ENCODE results near the gene HLA-DRB5.
"Not testable (repeated sequence)": the region's sequence is repeated elsewhere in the genome, so short reads cannot be mapped to it uniquely, and the experiment has no call there.

HLA-DRB5 gene

DNA sequence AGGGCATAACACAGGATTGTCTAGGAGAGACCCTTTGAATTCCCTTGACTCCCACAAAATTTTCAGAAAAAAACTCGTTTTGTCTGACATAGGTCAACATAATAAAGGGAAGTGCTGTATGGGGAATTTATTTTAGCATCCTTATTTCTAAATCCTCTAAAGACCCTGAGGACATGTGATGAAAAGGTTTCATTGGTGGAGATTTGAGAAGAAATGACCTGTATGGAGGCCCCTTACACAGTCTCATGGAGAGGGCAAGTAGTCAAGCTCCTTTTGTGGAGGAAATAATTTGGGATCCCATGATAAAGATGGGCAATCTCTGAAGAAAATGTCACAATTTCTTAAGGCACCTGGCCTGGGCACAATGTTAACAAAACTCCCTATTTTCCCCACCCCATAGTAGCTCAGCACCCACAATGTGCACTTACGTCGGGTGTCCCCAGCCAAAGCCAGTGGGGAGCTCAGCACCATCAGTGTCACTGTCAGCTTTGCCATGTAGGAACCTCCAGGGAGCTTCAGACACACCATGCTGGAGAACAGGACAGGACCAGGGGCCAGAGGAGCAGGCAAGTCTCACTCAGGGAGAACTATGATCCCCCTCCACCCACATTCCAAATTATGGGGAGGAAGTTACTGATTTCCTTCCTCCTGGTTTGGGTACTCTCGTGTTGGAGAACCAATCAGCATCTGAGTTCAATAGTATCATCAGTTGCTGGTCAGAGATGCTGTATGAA, at the start of gene HLA-DRB5:
Gene HLA-DRB5 (minus strand): TSS at position 591 of the 734 bp plus-strand sequence. CDS start 63 bp downstream, at position 528.
- peak within 1 kb of the TSS; percentile 76 for H3K4me3 ChIP-seq (ENCODE audit: low read length)
- no peak for TF ChIP-seq ZNF274 (IDR thresholded peaks at IDR 0.05; ENCODE audit: low read depth, low read length)

DNA sequence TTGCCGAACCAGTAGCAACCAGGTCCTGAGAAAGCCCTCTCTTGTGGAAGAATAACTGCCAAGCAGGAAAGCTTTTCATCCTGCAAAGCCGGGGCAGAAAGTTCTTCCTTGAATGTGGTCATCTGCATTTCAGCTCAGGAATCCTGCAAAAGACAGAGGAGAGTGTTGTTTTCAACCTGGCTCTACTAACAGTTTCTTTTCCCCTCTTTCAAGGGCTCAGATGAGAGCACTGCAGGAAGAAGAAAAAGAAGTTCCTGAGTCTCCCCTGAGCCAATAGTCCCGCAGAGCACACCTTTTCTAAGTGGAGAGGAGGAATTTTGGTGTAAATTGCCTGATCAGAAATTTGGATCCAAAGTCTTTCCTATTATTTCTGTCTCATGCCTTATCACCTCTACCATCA, 48.9 kb upstream of the HLA-DRB5 start:
- TF ChIP-seq ZNF274 (IDR thresholded peaks at IDR 0.05; ENCODE audit: low read depth, low read length), result no peak

DNA sequence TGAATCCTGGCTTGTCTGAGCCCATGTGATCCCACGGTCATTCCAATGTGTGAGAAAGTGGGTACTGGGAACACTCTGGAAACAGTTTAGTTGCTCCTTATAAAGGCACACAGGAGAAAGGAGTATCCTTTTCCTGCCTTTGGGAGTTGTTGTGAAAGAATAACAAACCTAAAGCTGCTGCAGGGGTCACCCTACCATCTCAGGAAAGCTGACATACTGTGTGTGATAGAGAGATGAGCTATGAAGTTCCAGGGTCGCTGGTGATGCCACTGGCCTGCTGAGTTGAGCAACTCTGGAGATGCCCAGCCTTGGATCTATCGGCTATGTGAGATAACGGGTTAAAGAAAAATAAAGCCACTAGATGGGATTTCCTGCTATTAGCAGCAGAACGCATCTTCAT, 47.4 kb upstream of the HLA-DRB5 start:
- H3K4me3 ChIP-seq (ENCODE audit: low read length), result not testable (repeated sequence)

More for the DNA sequence above, 48.9 kb upstream of the HLA-DRB5 start:
- H3K4me3 ChIP-seq (ENCODE audit: low read length), result no peak overlapping the region

DNA sequence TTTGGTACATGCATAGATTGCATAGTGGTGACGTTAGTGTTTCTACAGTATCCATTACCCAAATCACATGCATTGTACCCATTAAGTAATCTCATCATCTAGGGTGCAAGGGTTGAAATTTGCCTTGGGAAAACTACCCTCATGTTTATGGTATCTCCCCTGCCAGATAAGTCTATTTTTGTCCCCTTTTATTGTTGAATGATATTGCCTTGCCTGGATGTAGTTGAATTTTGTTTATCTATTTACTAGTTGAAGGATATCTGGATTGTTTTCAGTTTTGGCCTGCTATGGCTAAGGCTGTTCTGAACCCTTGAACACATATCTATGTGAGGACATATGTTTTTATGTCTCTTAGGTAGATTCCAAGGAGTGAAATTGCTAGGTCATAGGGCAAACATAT, 46.2 kb upstream of the HLA-DRB5 start:
- TF ChIP-seq ZNF274 (IDR thresholded peaks at IDR 0.05; ENCODE audit: low read depth, low read length), result no peak
- no peak overlapping the region for H3K4me3 ChIP-seq (ENCODE audit: low read length)

DNA sequence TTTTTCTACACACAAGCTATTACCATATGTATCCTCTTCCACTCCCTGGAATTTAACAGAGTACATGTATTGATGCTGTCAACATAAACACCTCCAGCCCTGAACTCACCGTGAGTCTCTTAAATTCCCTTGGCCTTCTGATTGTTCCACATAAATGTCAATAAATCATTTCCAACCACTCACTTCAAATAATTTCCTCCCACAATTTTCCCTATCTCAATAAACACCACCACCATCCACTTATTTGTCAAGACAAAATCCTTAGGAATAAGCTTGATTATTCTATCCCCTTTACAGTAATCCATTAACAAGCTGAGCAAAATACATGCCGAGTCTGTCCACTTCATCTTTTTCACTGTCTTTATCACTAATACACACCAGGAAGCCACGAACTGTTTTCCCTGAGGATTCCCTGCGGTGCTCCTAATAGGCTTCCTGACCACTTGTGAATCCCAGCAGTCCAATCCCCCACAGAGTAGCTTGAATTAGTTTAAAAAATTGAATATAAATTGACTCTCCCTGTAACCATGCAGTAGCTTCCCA, 40.3 kb upstream of the HLA-DRB5 start:
- H3K4me3 ChIP-seq (ENCODE audit: low read length), result no peak overlapping the region
- no peak for TF ChIP-seq ZNF274 (IDR thresholded peaks at IDR 0.05; ENCODE audit: low read depth, low read length)

DNA sequence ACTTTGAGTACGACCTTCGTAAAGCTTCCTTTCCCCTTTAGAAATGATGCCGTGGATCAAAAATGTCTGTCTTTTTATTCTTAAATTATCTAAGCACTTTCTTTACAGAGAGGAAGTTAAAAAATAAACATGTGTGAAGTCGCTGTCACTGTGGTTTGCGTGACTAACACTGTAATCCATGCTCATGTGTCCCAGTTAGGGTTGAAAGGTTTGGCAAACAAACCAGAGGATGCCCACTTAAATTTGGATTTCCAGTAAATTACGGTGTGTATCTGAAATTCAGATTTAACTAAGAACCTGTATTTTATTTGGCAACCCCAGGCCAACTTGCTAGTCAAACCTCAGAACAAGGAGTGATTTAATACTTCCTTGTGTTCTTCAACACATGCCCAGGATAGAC, 38.5 kb upstream of the HLA-DRB5 start:
- no peak overlapping the region for H3K4me3 ChIP-seq (ENCODE audit: low read length)
- no peak for TF ChIP-seq ZNF274 (IDR thresholded peaks at IDR 0.05; ENCODE audit: low read depth, low read length)

DNA sequence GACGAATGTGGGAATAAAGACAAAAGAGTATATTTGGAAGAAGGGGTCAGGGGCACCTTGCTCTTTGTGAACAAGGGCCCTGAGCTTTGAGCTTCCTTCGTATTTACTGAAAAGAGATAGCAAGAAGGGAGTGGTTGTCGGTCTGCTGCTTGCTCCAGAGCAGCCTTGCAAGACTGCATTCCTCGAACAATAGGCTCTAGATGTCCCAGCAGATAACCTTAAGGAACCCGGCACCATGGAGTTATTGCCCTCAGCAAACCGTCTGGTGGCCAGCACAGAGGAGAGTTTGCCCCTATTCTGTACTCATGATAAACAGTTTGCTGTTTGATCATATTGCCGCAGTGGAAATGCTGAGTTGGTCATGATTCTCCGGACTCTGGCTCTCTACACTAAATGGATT, 36.9 kb upstream of the HLA-DRB5 start:
- H3K4me3 ChIP-seq (ENCODE audit: low read length), result no peak overlapping the region
- no peak for TF ChIP-seq ZNF274 (IDR thresholded peaks at IDR 0.05; ENCODE audit: low read depth, low read length)

DNA sequence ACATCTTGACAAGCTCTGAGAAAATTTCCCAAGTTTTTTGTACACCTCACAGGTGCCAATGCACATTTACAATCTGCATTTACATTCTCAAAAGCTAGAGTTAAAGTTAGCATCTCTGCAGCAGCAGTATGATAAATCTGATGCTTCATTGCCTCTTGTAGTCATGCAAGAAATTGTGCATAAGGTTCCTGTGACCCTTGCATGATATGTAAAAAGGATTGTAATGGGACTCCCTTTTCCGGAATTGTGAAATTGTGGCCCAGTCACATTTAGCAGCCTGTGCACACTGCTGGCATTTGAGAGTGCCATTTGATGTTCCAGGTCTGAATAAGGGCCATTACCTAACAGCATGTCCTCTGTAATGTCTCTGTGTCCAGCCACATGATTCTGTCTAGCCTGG, 35.4 kb upstream of the HLA-DRB5 start:
- H3K4me3 ChIP-seq (ENCODE audit: low read length), result no peak overlapping the region
- TF ChIP-seq ZNF274 (IDR thresholded peaks at IDR 0.05; ENCODE audit: low read depth, low read length), result no peak

DNA sequence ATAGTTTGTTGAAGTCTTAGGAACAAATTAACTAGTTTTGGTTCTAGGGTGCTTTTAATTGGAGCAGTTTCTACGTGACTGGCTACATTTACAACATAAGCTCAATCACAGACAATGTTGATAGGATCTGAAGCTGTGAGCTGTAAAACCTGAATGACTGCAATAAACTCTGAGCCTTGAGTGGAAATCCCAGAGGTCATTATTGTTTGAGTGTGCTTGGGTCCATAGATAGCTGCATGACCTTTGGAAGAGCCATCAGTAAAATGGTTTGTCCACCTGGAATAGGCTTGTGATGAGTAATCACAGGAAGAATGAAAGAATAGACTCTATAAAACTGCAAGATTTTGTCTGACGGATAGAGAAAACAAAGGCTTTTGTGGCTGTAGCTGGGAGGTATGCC, 32.9 kb upstream of the HLA-DRB5 start:
- no peak for TF ChIP-seq ZNF274 (IDR thresholded peaks at IDR 0.05; ENCODE audit: low read depth, low read length)
- H3K4me3 ChIP-seq (ENCODE audit: low read length), result no peak overlapping the region

DNA sequence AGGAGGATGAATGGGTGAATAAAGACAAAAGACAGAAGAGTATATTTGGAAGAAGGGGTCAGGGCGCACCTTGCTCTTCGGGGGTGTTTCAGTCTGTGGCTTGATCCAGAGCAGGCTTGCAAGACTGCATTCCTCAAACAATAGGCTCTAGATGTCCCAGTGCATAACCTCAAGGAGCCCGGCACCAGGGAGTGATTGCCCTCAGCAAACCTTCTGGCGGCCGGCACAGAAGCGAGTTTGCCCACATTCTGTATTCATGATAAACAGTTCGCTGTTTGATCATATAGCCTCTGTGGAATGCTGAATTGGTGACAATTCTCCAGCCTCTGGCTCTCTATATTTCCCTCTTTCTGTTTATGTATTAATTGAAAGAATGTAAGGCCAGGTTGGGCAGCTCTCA, 29.7 kb upstream of the HLA-DRB5 start:
- no peak for TF ChIP-seq ZNF274 (IDR thresholded peaks at IDR 0.05; ENCODE audit: low read depth, low read length)
- H3K4me3 ChIP-seq (ENCODE audit: low read length), result no peak overlapping the region

DNA sequence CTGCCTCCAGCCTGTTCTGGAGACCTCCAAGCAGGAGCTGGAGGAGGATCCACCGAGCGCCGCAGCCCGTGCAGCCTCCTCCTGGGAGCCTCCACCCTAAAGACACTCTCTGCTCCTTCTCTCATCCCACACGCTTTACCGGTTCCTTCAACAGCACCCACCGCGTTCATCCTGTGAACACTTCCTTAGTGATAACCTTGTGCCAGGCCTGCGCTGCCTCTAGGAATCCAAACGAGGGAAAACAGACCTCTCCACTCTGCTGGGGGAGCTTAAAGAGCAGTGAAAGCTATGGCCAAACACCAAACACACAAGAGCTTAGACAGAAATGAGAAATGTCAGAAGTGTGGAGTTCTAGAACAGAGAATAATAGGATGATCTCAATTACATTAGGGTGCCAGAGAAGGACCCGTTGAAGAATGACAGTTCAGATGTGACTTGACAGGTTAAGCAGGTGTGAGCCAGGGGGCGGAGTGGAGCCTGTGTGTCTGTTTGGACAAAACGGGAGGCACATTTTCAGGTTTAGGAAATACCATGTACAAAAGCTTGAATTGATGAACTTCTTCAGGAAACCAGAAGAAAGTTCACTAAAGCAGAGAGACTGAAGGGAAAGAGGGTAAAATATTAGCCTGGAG, 28.5 kb upstream of the HLA-DRB5 start:
- no peak for TF ChIP-seq ZNF274 (IDR thresholded peaks at IDR 0.05; ENCODE audit: low read depth, low read length)
- no peak overlapping the region for H3K4me3 ChIP-seq (ENCODE audit: low read length)

DNA sequence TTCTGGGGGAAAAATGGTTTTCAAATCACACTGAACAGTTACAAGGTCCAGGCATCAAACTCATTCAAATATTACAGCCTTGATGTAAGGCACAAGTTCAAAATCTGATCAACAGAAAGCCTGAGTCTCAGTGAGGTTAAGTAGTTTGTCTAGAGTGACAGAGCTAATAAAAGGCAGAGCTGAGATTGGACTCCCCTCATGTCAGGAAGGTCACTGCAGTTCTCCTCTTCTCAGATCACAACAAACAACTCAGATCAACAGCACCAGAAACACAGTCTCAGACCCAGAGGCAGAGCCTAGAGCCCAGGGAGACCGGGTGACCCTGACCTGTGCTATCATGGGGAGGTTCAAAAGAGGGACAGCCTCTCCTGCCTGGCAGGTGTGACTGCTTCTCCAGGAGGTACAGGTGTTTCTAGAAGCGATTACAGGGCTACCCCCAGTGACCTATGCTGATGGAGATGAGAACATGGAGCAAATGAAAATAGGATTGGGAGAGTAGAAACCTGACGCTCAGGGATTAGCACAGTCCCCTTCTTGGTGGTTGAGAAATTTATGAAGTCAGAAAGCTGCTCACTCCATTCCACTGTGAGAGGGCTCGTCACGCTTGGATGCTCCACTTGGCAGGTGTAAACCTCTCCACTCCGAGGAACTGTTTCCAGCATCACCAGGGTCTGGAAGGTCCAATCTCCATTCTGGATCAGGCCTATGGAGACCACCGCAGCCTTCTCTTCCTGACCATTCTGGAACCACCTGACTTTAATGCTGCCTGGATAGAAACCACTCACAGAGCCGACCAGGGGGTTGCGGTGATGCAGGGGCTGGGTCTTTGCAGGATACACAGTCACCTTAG, 24.3 kb upstream of the HLA-DRB5 start:
- no peak overlapping the region for H3K4me3 ChIP-seq (ENCODE audit: low read length)
- TF ChIP-seq ZNF274 (IDR thresholded peaks at IDR 0.05; ENCODE audit: low read depth, low read length), result no peak

DNA sequence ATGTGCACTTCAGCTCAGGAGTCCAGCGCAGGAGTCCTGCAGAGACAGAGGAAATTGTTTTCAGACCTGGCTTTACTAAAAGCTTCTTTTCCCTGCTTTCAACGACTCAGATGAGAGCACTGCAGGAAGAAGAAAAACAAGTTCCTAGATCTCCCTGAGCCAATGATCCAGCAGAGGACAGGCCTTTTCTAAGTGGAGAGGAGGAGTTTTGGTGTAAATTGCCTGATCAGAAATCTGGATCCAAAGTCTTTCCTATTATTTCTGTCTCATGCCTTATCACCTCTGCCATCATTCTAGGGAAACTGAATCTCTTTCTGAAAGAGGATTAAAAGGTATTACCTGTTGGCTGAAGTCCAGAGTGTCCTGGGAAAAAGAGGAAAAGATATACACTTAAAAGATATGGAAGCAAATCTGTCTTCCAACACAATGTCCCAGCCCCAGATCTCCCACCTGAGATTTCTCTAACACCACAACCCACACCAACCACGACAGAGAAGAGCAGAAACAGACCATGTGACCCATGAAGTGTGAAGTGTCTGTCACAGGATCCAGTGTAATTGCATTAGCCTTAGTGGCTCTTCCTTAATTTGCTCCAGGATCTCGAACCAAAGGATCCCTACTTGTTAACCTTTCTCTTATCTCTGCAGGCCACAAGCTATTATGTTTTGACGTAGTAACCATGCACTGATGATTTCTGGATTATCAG, 23.1 kb upstream of the HLA-DRB5 start:
- no peak for TF ChIP-seq ZNF274 (IDR thresholded peaks at IDR 0.05; ENCODE audit: low read depth, low read length)
- H3K4me3 ChIP-seq (ENCODE audit: low read length), result no peak overlapping the region

DNA sequence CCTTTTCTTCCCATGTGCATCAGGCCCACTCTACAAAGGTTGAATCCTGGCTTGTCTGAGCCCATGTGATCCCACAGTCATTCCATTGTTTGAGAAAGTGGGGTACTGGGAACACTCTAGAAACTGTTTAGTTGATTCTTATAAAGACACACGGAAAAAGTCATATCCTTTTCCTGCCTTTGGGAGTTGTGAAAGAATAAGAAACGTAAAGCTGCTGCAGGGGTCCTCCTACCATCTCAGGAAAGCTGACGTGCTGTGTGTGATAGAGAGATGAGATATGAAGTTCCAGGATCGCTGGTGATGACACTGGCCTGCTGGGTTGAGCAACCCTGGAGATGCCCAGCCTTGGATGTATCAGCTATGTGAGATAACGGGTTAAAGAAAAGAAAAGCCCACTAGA, 21.3 kb upstream of the HLA-DRB5 start:
- no peak overlapping the region for H3K4me3 ChIP-seq (ENCODE audit: low read length)

More for the DNA sequence above, 21.3 kb upstream of the HLA-DRB5 start:
- no peak for TF ChIP-seq ZNF274 (IDR thresholded peaks at IDR 0.05; ENCODE audit: low read depth, low read length)

All from GM08714 (cell line).